Measurements from ENCODE around the gene NELFE.

DNA sequence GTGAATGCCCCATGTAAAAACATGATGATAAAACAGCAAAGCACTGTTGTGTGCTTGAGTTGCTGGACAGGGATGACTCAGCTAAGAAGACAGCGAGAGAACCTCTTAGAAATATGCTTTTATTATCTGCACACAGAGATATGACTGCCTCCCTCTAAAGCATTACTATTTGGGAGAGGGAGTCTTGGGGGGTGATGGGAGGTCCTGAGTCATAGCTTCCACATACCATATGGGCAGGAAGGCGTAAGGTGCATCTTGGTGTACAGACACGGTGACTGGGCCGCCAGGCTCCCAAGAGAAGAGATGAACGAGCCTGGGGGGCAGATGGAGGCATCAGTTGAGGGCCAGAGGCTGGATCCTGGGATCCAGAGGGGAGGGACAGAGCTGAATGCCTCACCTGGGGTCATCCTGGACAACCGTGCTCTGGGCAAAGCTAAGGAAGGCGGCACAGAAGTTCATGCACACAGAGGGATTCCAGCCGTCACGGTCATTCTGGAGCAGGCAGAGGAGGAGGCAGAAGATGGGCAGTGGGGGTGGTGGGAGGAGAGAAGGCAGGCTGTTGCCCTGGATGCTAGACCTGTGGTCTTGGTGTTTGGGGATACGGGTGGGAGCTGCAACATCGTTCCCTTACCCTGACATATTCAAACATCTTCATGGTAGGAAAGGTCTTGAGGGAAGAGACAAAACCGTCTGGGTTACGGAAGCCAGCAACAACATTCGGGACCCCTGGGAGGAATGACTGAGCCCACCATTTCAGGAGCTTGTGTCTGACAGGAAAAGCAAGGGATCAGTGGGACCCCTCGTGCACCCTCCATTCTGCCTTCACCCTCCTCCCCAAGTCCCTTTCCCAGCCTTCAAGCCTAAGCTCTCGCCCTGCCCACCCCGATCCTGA lies 11.2 kb upstream of the NELFE start:
- TF ChIP-seq, protein P1, sequence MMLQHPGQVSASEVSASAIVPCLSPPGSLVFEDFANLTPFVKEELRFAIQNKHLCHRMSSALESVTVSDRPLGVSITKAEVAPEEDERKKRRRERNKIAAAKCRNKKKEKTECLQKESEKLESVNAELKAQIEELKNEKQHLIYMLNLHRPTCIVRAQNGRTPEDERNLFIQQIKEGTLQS (IDR thresholded peaks at IDR 0.05): no peak
- TF ChIP-seq GABPA (IDR thresholded peaks at IDR 0.05 in 1 of 2, conservative IDR thresholded peaks at IDR 0.05 in 1 of 2) (no peak), CTCF (IDR thresholded peaks at IDR 0.05; ENCODE audit: low read depth, low read length, missing input control) (no peak)
